HCT116 (cell line): ENCODE measurements around the gene CSTPP1. TPM values are rescaled to one million over a fixed set of nuclear protein-coding genes. Genes with fewer than 3 reads are reported as not detected.

ENCODE experiments used
- ATAC-seq: fragments of 200-7000 bp; cut with Tn5 transposase; 2 replicates; pipeline ENCODE4 v1.9.1; 2020; ENCODE audit warnings: mild to moderate bottlenecking, moderate library complexity
- BruUV-seq: library from RNA; stranded (reverse); fragments of 400-500 nt; replicated peaks from 2 replicates; lab custom pipeline; 2021; lab: Mats Ljungman, UMichigan
- CTCF ChIA-PET: fragments of 300-600 bp; sonication (Branson Sonifier 250); formaldehyde crosslinking; loops from one replicate; lab custom pipeline; 2021; ENCODE audit warnings: antibody characterized with exemption; lab: Charles Lee
- POLR2A ChIA-PET: fragments of 300-600, 350-600 bp; sonication (Branson Sonifier 250); formaldehyde crosslinking; loops from one replicate; lab custom pipeline; 2021; ENCODE audit warnings: antibody characterized with exemption; lab: Charles Lee
- RAD21 ChIA-PET, 2 experiments: fragments of 300-600 bp; sonication (Branson Sonifier 250); formaldehyde crosslinking; loops; one replicate each; lab custom pipeline; 2023; ENCODE audit warnings: low total read pairs in 2 of 2; ENCODE audit not compliant: uncharacterized antibody in 2 of 2, unreplicated experiment in 2 of 2, low non-redundant PET in 1 of 2; lab: Charles Lee
- DNase-seq: peaks from one replicate; pipeline ENCODE4 v3.0.0-alpha.2; 2010; ENCODE audit warnings: low read depth, low spot score
- H2AFZ ChIP-seq: fragments of 200-600 bp; shearing (Covaris generic), sonication (generic); 2 replicates; pipeline ENCODE4 v1.6.1; 2017; ENCODE audit warnings: low read depth, mixed run types, mixed read lengths, antibody characterized with exemption, low read length; ENCODE audit not compliant: poor library complexity, severe bottlenecking
- H3K27ac ChIP-seq: 2 replicates; pipeline ENCODE4 v1.5.1; 2012; ENCODE audit warnings: low read depth, low read length
- H3K27me3 ChIP-seq: fragments of 200-600 bp; sonication (generic); 2 replicates; pipeline ENCODE4 v1.6.1; 2016; ENCODE audit warnings: mixed run types, low read length, mixed read lengths; ENCODE audit not compliant: insufficient read depth
- H3K36me3 ChIP-seq, 2 experiments: fragments of 200-500 bp in 1 of 2; fragments of 200-600 bp in 1 of 2; sonication (Bioruptor generic) in 1 of 2; sonication (generic) in 1 of 2; 2 replicates each; pipeline versions ENCODE4 v1.5.1 to v1.6.1; 2014 to 2016; ENCODE audit warnings: low read length in 2 of 2, inconsistent platforms in 1 of 2, mixed read lengths in 1 of 2, mixed run types in 1 of 2; ENCODE audit not compliant: insufficient read depth in 2 of 2, control insufficient read depth in 1 of 2
- H3K4me1 ChIP-seq, 2 experiments: fragments of 200-600 bp in 1 of 2; sonication (generic) in 1 of 2; 2 replicates each; pipeline versions ENCODE4 v1.5.1 to v1.6.1; 2012 to 2017; ENCODE audit warnings: low read length in 2 of 2, inconsistent platforms in 1 of 2, mild to moderate bottlenecking in 1 of 2, mixed read lengths in 1 of 2, mixed run types in 1 of 2, moderate library complexity in 1 of 2; ENCODE audit not compliant: insufficient read depth in 2 of 2, control insufficient read depth in 1 of 2
- H3K4me2 ChIP-seq: fragments of 200-600 bp; sonication (generic); 2 replicates; pipeline ENCODE4 v1.6.1; 2017; ENCODE audit warnings: mixed run types, low read length, mixed read lengths
- H3K4me3 ChIP-seq, 2 experiments: fragments of 200-600 bp in 1 of 2; sonication (generic) in 1 of 2; replicated peaks in 1 of 2; 2 replicates each; pipeline ENCODE4 v1.5.1; 2011 to 2016; ENCODE audit warnings: low read length in 2 of 2, control low read depth in 1 of 2, low read depth in 1 of 2, mild to moderate bottlenecking in 1 of 2, mixed read lengths in 1 of 2, mixed run types in 1 of 2
- H3K79me2 ChIP-seq: fragments of 200-600 bp; sonication (generic); 2 replicates; pipeline ENCODE4 v1.6.1; 2017; ENCODE audit warnings: mild to moderate bottlenecking, mixed run types, low read length, moderate library complexity, mixed read lengths; ENCODE audit not compliant: insufficient read depth
- H3K9ac ChIP-seq: fragments of 200-600 bp; sonication (generic); 2 replicates; pipeline ENCODE4 v1.6.1; 2016; ENCODE audit warnings: low read length, mixed read lengths
- H3K9me2 ChIP-seq: fragments of 200-600 bp; sonication (generic), shearing (Covaris generic); 2 replicates; pipeline ENCODE4 v1.6.1; 2017; ENCODE audit warnings: mixed run types, mild to moderate bottlenecking, moderate library complexity; ENCODE audit not compliant: insufficient read depth
- H3K9me3 ChIP-seq, 2 experiments: fragments of 200-500 bp in 1 of 2; fragments of 200-600 bp in 1 of 2; sonication (Bioruptor generic) in 1 of 2; sonication (generic) in 1 of 2; 2 replicates each; pipeline ENCODE4 v1.6.1; 2014 to 2017; ENCODE audit warnings: low read length in 2 of 2, mixed read lengths in 2 of 2, inconsistent platforms in 1 of 2, low read depth in 1 of 2, mild to moderate bottlenecking in 1 of 2, mixed run types in 1 of 2, moderate library complexity in 1 of 2; ENCODE audit not compliant: control insufficient read depth in 1 of 2, insufficient read depth in 1 of 2
- H4K20me1 ChIP-seq: fragments of 200-600 bp; sonication (generic), shearing (Covaris generic); 2 replicates; pipeline ENCODE4 v1.6.1; 2017; ENCODE audit warnings: mixed run types, mild to moderate bottlenecking, moderate library complexity; ENCODE audit not compliant: insufficient read depth
- ATF3 ChIP-seq: IDR thresholded peaks from 2 replicates; pipeline ENCODE4 v1.6.1; 2012
- CBX3 ChIP-seq: IDR thresholded peaks from 2 replicates; pipeline ENCODE4 v1.6.1; 2012; ENCODE audit warnings: low read depth
- CEBPB ChIP-seq: IDR thresholded peaks from 2 replicates; pipeline ENCODE4 v1.6.1; 2012; ENCODE audit warnings: low read depth
- CTCF ChIP-seq, 3 experiments: fragments of 200-600 bp in 1 of 3; sonication (generic) in 1 of 3; IDR thresholded peaks in 2 of 3; conservative IDR thresholded peaks in 1 of 3; 2 replicates each; pipeline ENCODE4 v1.5.1; 2012 to 2017; ENCODE audit warnings: low read depth in 2 of 3, low read length in 2 of 3, antibody characterized with exemption in 1 of 3, borderline replicate concordance in 1 of 3, control low read depth in 1 of 3, mild to moderate bottlenecking in 1 of 3, mixed read lengths in 1 of 3, mixed run types in 1 of 3, moderate library complexity in 1 of 3; ENCODE audit not compliant: insufficient read depth in 1 of 3
- EGR1 ChIP-seq: IDR thresholded peaks from 2 replicates; pipeline ENCODE4 v1.6.1; 2012; ENCODE audit warnings: low read depth
- ELF1 ChIP-seq: IDR thresholded peaks from 2 replicates; pipeline ENCODE4 v1.6.1; 2012; ENCODE audit warnings: low read depth, borderline replicate concordance
- EZH2 ChIP-seq: fragments of 200-600 bp; sonication (generic); IDR thresholded peaks from 2 replicates; pipeline ENCODE4 v1.6.1; 2017; ENCODE audit warnings: antibody characterized with exemption, mixed run types
- EZH2phosphoT487 ChIP-seq: fragments of 200-600 bp; IDR thresholded peaks from 2 replicates; pipeline ENCODE4 v1.6.1; 2018; ENCODE audit warnings: antibody characterized with exemption, borderline replicate concordance
- FOSL1 ChIP-seq: IDR thresholded peaks from 2 replicates; pipeline ENCODE4 v1.6.1; 2012; ENCODE audit warnings: low read depth
- JUND ChIP-seq: IDR thresholded peaks from 2 replicates; pipeline ENCODE4 v1.6.1; 2012
- MAX ChIP-seq: IDR thresholded peaks from 2 replicates; pipeline ENCODE4 v1.6.1; 2012
- POLR2AphosphoS5 ChIP-seq: IDR thresholded peaks from 2 replicates; pipeline ENCODE4 v1.6.1; 2011; ENCODE audit warnings: mild to moderate bottlenecking, low read depth, low read length, moderate library complexity
- RAD21 ChIP-seq: IDR thresholded peaks from 2 replicates; pipeline ENCODE4 v1.6.1; 2012; ENCODE audit warnings: low read depth, mild to moderate bottlenecking
- REST ChIP-seq: IDR thresholded peaks from 2 replicates; pipeline ENCODE4 v1.6.1; 2012; ENCODE audit warnings: low read depth
- SP1 ChIP-seq: IDR thresholded peaks from 2 replicates; pipeline ENCODE4 v1.6.1; 2012; ENCODE audit warnings: low read depth
- SRF ChIP-seq: IDR thresholded peaks from 2 replicates; pipeline ENCODE4 v1.6.1; 2012; ENCODE audit warnings: low read depth
- TCF7L2 ChIP-seq: IDR thresholded peaks from 2 replicates; pipeline ENCODE4 v1.7.0; 2011; ENCODE audit warnings: borderline replicate concordance, inconsistent platforms; ENCODE audit not compliant: insufficient read depth, insufficient read length; ENCODE audit errors: extremely low read depth
- YY1 ChIP-seq: IDR thresholded peaks from 2 replicates; pipeline ENCODE4 v1.6.1; 2011; ENCODE audit warnings: low read length, low read depth, moderate library complexity, mild to moderate bottlenecking; ENCODE audit not compliant: insufficient replicate concordance; ENCODE audit errors: extremely low read depth
- ZFX ChIP-seq: fragments of 450-650 bp; IDR thresholded peaks from 2 replicates; pipeline ENCODE4 v1.6.1; 2017
- intact Hi-C: fragments of 100-400 bp; cut with micrococcal nuclease; formaldehyde crosslinking; loops from 2 replicates; pipeline ENCODE4 v1.10.0; 2022
- total RNA-seq: library from RNA; stranded (reverse); gene quantifications from one replicate; pipeline ENCODE4 v1.2.1, GENCODE V29; 2021; ENCODE audit not compliant: unreplicated experiment

Gene CSTPP1
- total RNA-seq, 1 experiment from 2014 or later, result 24.7 TPM

- TF ChIP-seq SP1, result no peak
- no peak for TF ChIP-seq CBX3
- TF ChIP-seq ELF1, result no peak
- no peak for TF ChIP-seq REST
- no peak for TF ChIP-seq SRF
- TF ChIP-seq POLR2AphosphoS5, result no peak
- no peak for TF ChIP-seq EZH2
- no peak for TF ChIP-seq JUND
- no peak for TF ChIP-seq RAD21
- TF ChIP-seq TCF7L2, result no peak
- no peak for TF ChIP-seq YY1
- TF ChIP-seq EGR1, result no peak
- no peak for TF ChIP-seq MAX
- no peak for TF ChIP-seq FOSL1
- no peak for TF ChIP-seq CTCF (IDR thresholded peaks at IDR 0.05 in 2 of 3, conservative IDR thresholded peaks at IDR 0.05 in 1 of 3; ENCODE audit: borderline replicate concordance in 1 of 3, insufficient read depth in 1 of 3, low read depth in 2 of 3, low read length in 2 of 3)
- TF ChIP-seq EZH2phosphoT487, result no peak
- TF ChIP-seq CEBPB, result no peak
- TF ChIP-seq ZFX, result no peak
- TF ChIP-seq ATF3, result no peak
- Histone ChIP-seq H3K4me3 (no peak overlapping the region), H3K27me3 (no peaks in the 10 kb centered on the region), H3K9ac (no peak overlapping the region), H3K4me2 (no peak overlapping the region), H3K9me2 (no peaks in the 10 kb centered on the region), H3K4me1 (no peaks in the 10 kb centered on the region), H3K27ac (no peak overlapping the region), H3K79me2 (no peaks in the 10 kb centered on the region), H4K20me1 (no peaks in the 10 kb centered on the region), H2AFZ (no peak overlapping the region), H3K9me3 (no peaks in the 10 kb centered on the region), H3K36me3 (no peaks in the 10 kb centered on the region)
- BruUV-seq, result no TSS peak
- ATAC-seq, result no peak
- intact Hi-C loops, result no loop called here
- POLR2A ChIA-PET, result no interaction called here
- DNase-seq, result no peak
- CTCF ChIA-PET, result no interaction called here
- RAD21 ChIA-PET, result no interaction called here
Measured at GRCh38 chr11:47130543-47130942, 194.0 kb downstream of the CSTPP1 start.
